Lower lobe of right lung (tissue), 2 donors: ENCODE results near the gene FAM171A1. TPM values are rescaled to one million over a fixed set of nuclear protein-coding genes. Genes with fewer than 3 reads are reported as not detected.
"Not testable (repeated sequence)": the region's sequence is repeated elsewhere in the genome, so short reads cannot be mapped to it uniquely, and the experiment has no call there.

Source experiments
- ATAC-seq, 2 donors: fragments of 200-7000 bp; cut with Tn5 transposase; one replicate each; pipeline ENCODE4 v1.9.1; 2020 to 2022; ENCODE audit warnings: mild to moderate bottlenecking in 2 of 2, moderate library complexity in 2 of 2
- DNase-seq: peaks from one replicate; pipeline ENCODE4 v3.0.0-alpha.2; 2020
- H3K27ac ChIP-seq: fragments of 200-600 bp; one replicate; pipeline ENCODE4 v1.8.0; 2022
- H3K27me3 ChIP-seq: fragments of 200-600 bp; one replicate; pipeline ENCODE4 v1.8.0; 2022; ENCODE audit warnings: low read depth
- H3K36me3 ChIP-seq: fragments of 200-600 bp; one replicate; pipeline ENCODE4 v1.8.0; 2022; ENCODE audit warnings: mild to moderate bottlenecking
- H3K4me1 ChIP-seq: fragments of 200-600 bp; one replicate; pipeline ENCODE4 v1.8.0; 2022
- H3K4me3 ChIP-seq: fragments of 200-600 bp; one replicate; pipeline ENCODE4 v1.8.0; 2022; ENCODE audit warnings: mild to moderate bottlenecking
- H3K9me3 ChIP-seq: fragments of 200-600 bp; one replicate; pipeline ENCODE4 v1.8.0; 2022
- intact Hi-C: fragments of 100-400 bp; cut with DNase I; formaldehyde crosslinking; loops from one replicate; pipeline ENCODE4 v1.11.0; 2022
- total RNA-seq: library from RNA; stranded (reverse); fragmentation: NEBNext Ultra II Directional; extraction: Animal tissue kit (Norgen Biotek cat#: 25700); gene quantifications from one replicate; pipeline ENCODE4 v1.2.1, GENCODE V29; 2021
- TF ChIP-seq, protein P1 (sequence below): fragments of 200-600 bp; IDR thresholded peaks from one replicate; pipeline ENCODE4 v1.8.0; 2022; ENCODE audit warnings: antibody characterized with exemption, mild to moderate bottlenecking
- donor health status: DM: no; HTN: yes; CAD: no; lungs with severe emphysema.

The FAM171A1 gene
- total RNA-seq, 1 donor from 2014 or later = 14.0 TPM

GRCh38 chr10:15306735-15307280, 64.3 kb downstream of the FAM171A1 start:
- intact Hi-C loops = no loop called here
- H3K27me3 ChIP-seq = no peaks in the 10 kb centered on the region
- H3K9me3 ChIP-seq = no peaks in the 10 kb centered on the region
- no peak overlapping the region for H3K27ac ChIP-seq
- no peaks in the 10 kb centered on the region for H3K4me1 ChIP-seq
- TF ChIP-seq, protein P1, sequence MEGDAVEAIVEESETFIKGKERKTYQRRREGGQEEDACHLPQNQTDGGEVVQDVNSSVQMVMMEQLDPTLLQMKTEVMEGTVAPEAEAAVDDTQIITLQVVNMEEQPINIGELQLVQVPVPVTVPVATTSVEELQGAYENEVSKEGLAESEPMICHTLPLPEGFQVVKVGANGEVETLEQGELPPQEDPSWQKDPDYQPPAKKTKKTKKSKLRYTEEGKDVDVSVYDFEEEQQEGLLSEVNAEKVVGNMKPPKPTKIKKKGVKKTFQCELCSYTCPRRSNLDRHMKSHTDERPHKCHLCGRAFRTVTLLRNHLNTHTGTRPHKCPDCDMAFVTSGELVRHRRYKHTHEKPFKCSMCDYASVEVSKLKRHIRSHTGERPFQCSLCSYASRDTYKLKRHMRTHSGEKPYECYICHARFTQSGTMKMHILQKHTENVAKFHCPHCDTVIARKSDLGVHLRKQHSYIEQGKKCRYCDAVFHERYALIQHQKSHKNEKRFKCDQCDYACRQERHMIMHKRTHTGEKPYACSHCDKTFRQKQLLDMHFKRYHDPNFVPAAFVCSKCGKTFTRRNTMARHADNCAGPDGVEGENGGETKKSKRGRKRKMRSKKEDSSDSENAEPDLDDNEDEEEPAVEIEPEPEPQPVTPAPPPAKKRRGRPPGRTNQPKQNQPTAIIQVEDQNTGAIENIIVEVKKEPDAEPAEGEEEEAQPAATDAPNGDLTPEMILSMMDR = no peak
- DNase-seq (no peak), ATAC-seq (no peak)
- no peaks in the 10 kb centered on the region for H3K36me3 ChIP-seq
- H3K4me3 ChIP-seq = no peak overlapping the region

DNA sequence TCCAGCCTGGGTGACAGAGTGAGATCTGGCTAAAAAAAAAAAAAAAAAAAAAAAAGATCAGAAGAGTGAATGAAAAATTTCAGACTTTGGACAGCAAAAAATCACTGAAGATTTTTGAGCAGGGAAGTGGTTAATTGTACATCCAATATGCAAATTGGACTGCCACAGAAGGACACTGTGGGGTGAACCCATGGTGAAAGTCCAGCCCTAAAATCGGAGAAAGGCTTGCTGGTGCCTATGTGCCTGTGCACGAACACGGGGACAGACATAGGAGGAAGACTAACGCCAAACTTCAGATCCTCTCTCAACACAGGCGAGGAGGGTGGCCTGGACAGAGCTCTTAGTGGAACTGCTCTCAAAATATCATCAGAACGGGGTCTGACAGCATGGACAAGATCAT, 65.5 kb downstream of the FAM171A1 start:
- Histone ChIP-seq H3K36me3 (no peaks in the 10 kb centered on the region), H3K4me1 (no peaks in the 10 kb centered on the region), H3K27ac (no peak overlapping the region), H3K9me3 (no peaks in the 10 kb centered on the region), H3K27me3 (no peaks in the 10 kb centered on the region), H3K4me3 (no peak overlapping the region)
- ATAC-seq (no peak), DNase-seq (no peak)
- TF ChIP-seq, protein P1 = no peak
- intact Hi-C loops = no loop called here

DNA sequence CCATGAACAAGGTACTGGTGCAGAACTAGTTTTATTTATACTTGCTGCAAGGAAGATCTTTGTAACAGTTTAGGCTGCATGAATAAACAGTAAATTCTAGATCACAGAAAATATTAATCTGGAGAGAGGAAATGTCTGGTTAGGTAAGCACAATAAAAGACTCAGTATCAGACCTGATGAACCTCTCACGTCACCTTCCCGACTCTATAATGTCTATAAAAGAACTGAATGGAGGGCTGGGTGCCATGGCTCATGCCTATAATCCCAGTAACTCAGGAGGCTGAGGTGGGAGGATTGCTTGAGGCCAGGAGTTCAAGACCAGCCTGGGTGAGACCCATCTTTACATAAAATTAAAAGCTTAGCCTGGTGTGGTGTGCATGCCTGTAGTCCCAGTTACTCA, 65.9 kb downstream of the FAM171A1 start:
- Histone ChIP-seq H3K36me3 (no peaks in the 10 kb centered on the region), H3K27ac (no peak overlapping the region), H3K9me3 (no peaks in the 10 kb centered on the region), H3K4me1 (no peaks in the 10 kb centered on the region), H3K27me3 (no peaks in the 10 kb centered on the region), H3K4me3 (no peak overlapping the region)
- ATAC-seq (no peak), DNase-seq (no peak)
- intact Hi-C loops = no loop called here
- TF ChIP-seq, protein P1 = no peak

DNA sequence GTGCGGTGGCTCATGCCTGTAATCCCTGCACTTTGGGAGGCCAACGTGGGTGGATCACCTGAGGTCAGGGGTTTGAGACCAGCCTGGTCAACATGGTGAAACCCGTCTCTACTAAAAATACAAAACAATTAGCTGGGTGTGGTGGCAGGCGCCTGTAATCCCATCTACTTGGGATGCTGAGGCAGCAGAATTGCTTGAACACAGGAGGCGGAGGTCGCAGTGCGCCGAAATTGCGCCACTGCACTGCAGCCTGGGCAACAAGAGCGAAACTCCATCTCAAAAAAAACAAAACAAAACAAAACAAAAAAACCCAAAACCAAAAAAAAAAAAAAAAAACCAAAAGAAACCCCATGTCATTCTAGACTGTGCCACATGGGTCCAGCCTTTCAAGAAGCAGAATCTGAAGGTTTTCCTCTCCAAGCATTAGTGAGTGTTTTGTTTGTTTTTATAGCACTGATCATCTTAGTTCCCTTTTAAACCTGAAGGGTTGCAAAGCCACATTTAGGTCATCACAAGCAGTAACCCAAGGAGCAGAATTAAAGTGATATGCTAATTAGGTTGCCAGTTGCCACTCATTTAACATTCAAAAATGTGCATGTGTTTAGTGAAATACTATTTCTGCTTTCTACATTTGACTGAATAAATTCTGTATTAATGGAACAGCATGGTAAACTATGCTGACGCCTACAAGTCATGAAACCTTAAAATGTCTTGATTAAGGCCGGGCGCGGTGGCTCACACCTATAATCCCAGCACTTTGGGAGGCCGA, 68.7 kb downstream of the FAM171A1 start:
- DNase-seq, H3K4me1 ChIP-seq, H3K36me3 ChIP-seq, intact Hi-C loops, H3K27me3 ChIP-seq, H3K9me3 ChIP-seq, H3K4me3 ChIP-seq, H3K27ac ChIP-seq, ATAC-seq: not testable (repeated sequence)

DNA sequence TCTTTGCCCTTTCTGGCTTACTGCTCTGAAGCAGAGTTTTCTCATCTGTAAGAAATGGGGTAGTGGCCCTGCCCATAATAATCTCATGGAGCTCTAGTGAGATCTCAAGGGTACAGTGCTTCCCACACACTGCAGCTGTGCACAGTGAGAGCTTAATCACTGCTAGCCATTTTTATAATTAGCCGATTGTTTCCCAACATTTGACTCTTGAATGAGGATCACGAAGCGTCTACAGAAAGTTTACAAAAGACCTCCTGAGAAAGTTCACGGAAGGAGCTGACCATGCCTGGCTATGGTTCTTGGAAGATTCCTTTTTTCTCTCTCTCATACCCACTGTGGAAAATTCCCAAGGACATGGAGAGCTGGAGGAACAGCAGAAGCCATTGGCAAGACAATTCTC, 70.4 kb downstream of the FAM171A1 start:
- intact Hi-C loops = no loop called here
- TF ChIP-seq, protein P1 = no peak
- no peaks in the 10 kb centered on the region for H3K27me3 ChIP-seq
- H3K36me3 ChIP-seq = no peaks in the 10 kb centered on the region
- H3K4me3 ChIP-seq = no peak overlapping the region
- no peak overlapping the region for H3K27ac ChIP-seq
- no peak for DNase-seq
- no peaks in the 10 kb centered on the region for H3K9me3 ChIP-seq
- no peaks in the 10 kb centered on the region for H3K4me1 ChIP-seq
- ATAC-seq = no peak

DNA sequence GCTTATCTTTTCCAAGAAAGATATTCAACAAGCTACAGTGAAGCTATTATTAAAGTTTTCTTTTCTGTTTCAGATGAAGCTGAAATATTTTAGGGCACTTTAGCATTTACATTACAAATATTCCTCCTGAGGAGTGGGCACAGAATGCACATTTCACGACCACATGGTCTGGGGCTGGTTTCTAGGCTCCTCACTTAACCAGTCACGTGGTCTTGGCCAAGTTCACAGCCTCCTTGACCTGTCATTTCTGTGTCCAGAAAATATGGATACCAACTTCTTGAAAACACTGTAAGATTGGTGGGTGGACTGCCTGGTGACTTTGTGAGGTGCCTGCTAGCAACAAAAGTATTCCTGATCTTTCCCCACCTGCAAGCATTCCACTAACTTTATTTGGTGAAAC, 70.9 kb downstream of the FAM171A1 start:
- ATAC-seq = no peak
- intact Hi-C loops = no loop called here

More for the DNA sequence above, 70.9 kb downstream of the FAM171A1 start:
- Histone ChIP-seq H3K9me3 (no peaks in the 10 kb centered on the region), H3K36me3 (no peaks in the 10 kb centered on the region), H3K4me1 (no peaks in the 10 kb centered on the region), H3K27ac (no peak overlapping the region), H3K27me3 (no peaks in the 10 kb centered on the region), H3K4me3 (no peak overlapping the region)
- DNase-seq = no peak
- TF ChIP-seq, protein P1 = no peak
